Omental fat pad (tissue), 4 donors: ENCODE data around the gene NOL6. TPM values are rescaled to one million over a fixed set of nuclear protein-coding genes. Genes with fewer than 3 reads are reported as not detected.

Experiments
- ATAC-seq: fragments of 150-250 bp; one replicate; pipeline ENCODE4 v1.9.1; 2016; ENCODE audit warnings: mild to moderate bottlenecking, moderate library complexity; ENCODE audit not compliant: low FRiP score
- DNase-seq: peaks from one replicate; pipeline ENCODE4 v3.0.0-alpha.2; 2019; ENCODE audit warnings: low spot score
- CTCF ChIP-seq, 3 donors: fragments of 450-650 bp; IDR thresholded peaks; one replicate each; pipeline ENCODE4 v1.5.1; 2016 to 2017; ENCODE audit warnings: antibody characterized with exemption in 3 of 3, mild to moderate bottlenecking in 3 of 3, moderate library complexity in 2 of 3
- total RNA-seq, 4 donors: library from RNA; depleted of rRNA; stranded (reverse); fragments of >200 nt; gene quantifications; one replicate each; pipeline ENCODE4 v1.1.0, GENCODE V29; 2016

The NOL6 gene
- total RNA-seq, 4 donors from 2014 or later: 19.1 to 76.7 (median 21.4) TPM

GRCh38 chr9:33475357-33475756, 1.6 kb upstream of the NOL6 start:
- ATAC-seq: no peak
- TF ChIP-seq CTCF (IDR thresholded peaks at IDR 0.05): no peak
- no peak for DNase-seq

DNA sequence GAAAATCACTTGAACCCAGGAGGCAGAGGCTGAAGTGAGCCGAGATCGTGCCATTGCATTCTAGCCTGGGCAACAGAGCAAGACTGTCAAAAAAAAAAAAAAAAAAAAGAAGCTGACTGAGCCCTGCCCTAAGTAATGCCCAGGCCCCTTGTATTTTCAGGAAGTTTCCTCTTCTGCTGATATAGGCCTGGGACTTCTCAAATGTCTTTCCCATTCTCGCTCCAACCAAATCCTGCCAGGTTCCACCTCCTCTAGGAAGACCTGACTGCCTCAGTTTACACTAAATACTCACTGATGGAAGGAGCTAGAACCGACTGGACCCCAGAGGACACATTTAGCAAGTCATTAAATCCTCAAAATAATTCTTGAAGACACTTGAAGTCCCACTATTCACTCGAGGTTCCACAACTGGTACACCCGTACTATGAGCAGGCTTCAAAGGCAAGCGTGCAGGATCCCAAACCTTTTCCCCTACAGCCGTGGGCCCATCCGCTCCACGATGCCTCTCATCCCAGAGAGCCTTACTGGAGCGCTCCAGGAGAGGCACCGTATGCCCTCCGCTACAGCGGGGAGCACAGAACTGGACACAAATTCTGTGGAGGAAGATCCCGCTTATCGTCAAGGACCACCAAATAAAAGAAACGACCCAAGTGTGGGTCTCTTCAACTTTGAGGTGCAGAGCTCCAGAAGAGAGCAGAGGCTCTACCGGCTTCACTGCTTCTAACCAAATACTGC, 676 bp downstream of the NOL6 start:
- TF ChIP-seq CTCF (IDR thresholded peaks at IDR 0.05): no peak
- no peak for DNase-seq
- ATAC-seq: peak; percentile 3

GRCh38 chr9:33472171-33472880, 1.4 kb downstream of the NOL6 start:
- no peak for ATAC-seq
- no peak for DNase-seq

DNA sequence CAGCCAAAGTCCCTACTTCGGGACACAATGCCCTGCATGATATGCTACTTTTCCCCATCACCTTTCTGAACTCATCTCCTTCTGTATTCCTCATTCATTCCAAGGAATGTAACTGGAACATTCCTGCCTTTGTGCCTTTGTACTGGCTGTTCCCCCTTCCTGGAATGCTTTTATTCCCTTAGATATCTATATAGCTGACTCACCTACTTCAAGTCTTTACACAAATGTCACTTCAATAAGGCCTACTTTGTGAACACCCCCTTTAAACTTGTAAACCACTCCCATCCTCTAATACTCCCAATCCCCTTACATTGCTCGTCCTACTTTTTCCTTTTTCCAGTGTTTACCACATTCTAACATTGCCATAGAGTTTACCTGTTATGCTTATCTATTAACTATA, 2.4 kb downstream of the NOL6 start:
- no peak for TF ChIP-seq CTCF (IDR thresholded peaks at IDR 0.05)
- DNase-seq: no peak
- no peak for ATAC-seq

More at GRCh38 chr9:33472171-33472880, 1.4 kb downstream of the NOL6 start:
- TF ChIP-seq CTCF (IDR thresholded peaks at IDR 0.05): no peak

- no peak for DNase-seq
- ATAC-seq: no peak
- no peak for TF ChIP-seq CTCF (IDR thresholded peaks at IDR 0.05)
These were observed 3.8 kb downstream of the NOL6 start for GRCh38 chr9:33469891-33470290.

DNA sequence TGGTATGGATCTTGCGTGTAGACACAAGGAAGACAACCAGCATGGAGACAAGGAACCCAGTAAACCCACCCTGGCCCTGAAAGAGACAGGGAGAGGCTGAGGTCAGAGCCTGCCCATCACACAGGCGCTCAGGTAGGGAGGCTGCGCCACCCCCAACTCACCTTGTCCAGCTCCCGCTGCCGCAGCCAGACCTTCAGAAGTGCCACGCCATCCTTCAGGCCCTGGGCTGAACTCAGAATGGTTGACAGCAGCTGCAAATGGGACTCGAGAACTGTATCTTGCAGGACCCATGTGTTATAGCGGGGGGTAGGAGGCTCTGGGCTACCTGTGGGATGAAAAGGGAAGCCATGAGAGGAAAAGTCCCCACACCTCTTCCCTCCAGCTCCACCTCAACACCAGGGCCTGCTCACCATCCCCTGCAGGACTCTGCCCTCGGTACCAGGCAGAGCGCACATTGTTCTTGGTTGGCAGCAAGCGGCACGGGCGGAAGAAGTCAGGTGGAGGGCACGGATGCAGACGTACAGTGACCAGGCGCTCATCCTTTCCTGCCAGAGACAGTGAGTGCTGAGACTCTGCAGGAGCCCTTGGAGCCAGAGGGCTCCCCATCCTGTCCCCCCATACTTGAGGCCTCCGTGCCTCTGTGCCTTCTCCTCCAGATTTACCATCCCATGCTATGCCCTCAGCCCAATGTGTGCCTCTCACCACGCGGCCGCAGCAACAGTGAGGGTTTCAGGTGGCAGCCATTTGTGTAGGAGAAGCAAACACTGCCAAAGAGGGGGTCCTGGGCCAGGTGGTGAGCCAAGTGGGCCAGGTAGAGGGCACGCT, 4.7 kb downstream of the NOL6 start:
- TF ChIP-seq CTCF (IDR thresholded peaks at IDR 0.05): no peak
- DNase-seq: no peak
- ATAC-seq: no peak
